Neuronal stem cell (in vitro differentiated cells): ENCODE measurements around the gene NOP56.
"Not testable (repeated sequence)": the region's sequence is repeated elsewhere in the genome, so short reads cannot be mapped to it uniquely, and the experiment has no call there.

ENCODE experiments used
- DNase-seq: peaks from one replicate; pipeline ENCODE4 v3.0.0-alpha.2; 2013; ENCODE audit warnings: low spot score
- H2AFZ ChIP-seq: one replicate; pipeline ENCODE4 v1.6.1; 2013; ENCODE audit warnings: mild to moderate bottlenecking, low read length, inconsistent platforms
- H2AK5ac ChIP-seq: 2 replicates; pipeline ENCODE4 v1.6.1; 2013; ENCODE audit warnings: low read depth, mild to moderate bottlenecking, inconsistent platforms, low read length, moderate library complexity, mixed read lengths
- H2BK120ac ChIP-seq: 2 replicates; pipeline ENCODE4 v1.6.1; 2013; ENCODE audit warnings: low read depth, mild to moderate bottlenecking, inconsistent platforms, low read length, moderate library complexity, mixed read lengths
- H2BK12ac ChIP-seq: one replicate; pipeline ENCODE4 v1.6.1; 2013; ENCODE audit warnings: low read length, inconsistent platforms
- H2BK15ac ChIP-seq: 2 replicates; pipeline ENCODE4 v1.6.1; 2013; ENCODE audit warnings: mild to moderate bottlenecking, low read length, inconsistent platforms, mixed read lengths
- H2BK5ac ChIP-seq: one replicate; pipeline ENCODE4 v1.6.1; 2013; ENCODE audit warnings: inconsistent platforms, mild to moderate bottlenecking, low read length, moderate library complexity
- H3K14ac ChIP-seq: one replicate; pipeline ENCODE4 v1.6.1; 2013; ENCODE audit warnings: low read length, inconsistent platforms
- H3K18ac ChIP-seq: 2 replicates; pipeline ENCODE4 v1.6.1; 2013; ENCODE audit warnings: low read length, inconsistent platforms
- H3K23ac ChIP-seq: 2 replicates; pipeline ENCODE4 v1.6.1; 2013; ENCODE audit warnings: low read depth, mild to moderate bottlenecking, mixed read lengths, low read length, inconsistent platforms; ENCODE audit not compliant: poor library complexity
- H3K27ac ChIP-seq: replicated peaks from 3 replicates; pipeline ENCODE4 v1.5.1; 2013; ENCODE audit warnings: low read length, inconsistent platforms
- H3K27me3 ChIP-seq, 3 experiments: 2 replicates each; pipeline ENCODE4 v1.6.1; 2013; ENCODE audit warnings: low read length in 3 of 3, mild to moderate bottlenecking in 2 of 3, inconsistent platforms in 1 of 3, low read depth in 1 of 3, mixed read lengths in 1 of 3, moderate library complexity in 1 of 3; ENCODE audit not compliant: control insufficient read depth in 3 of 3, insufficient read depth in 3 of 3
- H3K36me3 ChIP-seq, 2 donors: replicated peaks in 1 of 2; 2 replicates each; pipeline ENCODE4 v1.6.1; 2013; ENCODE audit warnings: low read length in 2 of 2; ENCODE audit not compliant: control insufficient read depth in 2 of 2, insufficient read depth in 2 of 2
- H3K4ac ChIP-seq: 2 replicates; pipeline ENCODE4 v1.6.1; 2013; ENCODE audit warnings: inconsistent platforms, mild to moderate bottlenecking, low read length, moderate library complexity
- H3K4me1 ChIP-seq, 2 donors: 1 replicate in 1 of 2; 2 replicates in 1 of 2; pipeline ENCODE4 v1.6.1; 2013; ENCODE audit warnings: low read length in 2 of 2, low read depth in 1 of 2; ENCODE audit not compliant: control insufficient read depth in 2 of 2, insufficient read depth in 1 of 2
- H3K4me2 ChIP-seq: one replicate; pipeline ENCODE4 v1.6.1; 2013; ENCODE audit warnings: mild to moderate bottlenecking, low read length, inconsistent platforms; ENCODE audit not compliant: insufficient read depth, poor library complexity, severe bottlenecking
- H3K4me3 ChIP-seq, 2 donors: 2 replicates each; pipeline ENCODE4 v1.5.1; 2013; ENCODE audit warnings: low read length in 2 of 2, mild to moderate bottlenecking in 2 of 2, inconsistent platforms in 1 of 2, moderate library complexity in 1 of 2
- H3K79me1 ChIP-seq: one replicate; pipeline ENCODE4 v1.6.1; 2013; ENCODE audit warnings: low read depth, mild to moderate bottlenecking, inconsistent platforms, low read length, moderate library complexity
- H3K9ac ChIP-seq: one replicate; pipeline ENCODE4 v1.6.1; 2013; ENCODE audit warnings: mild to moderate bottlenecking, low read depth, low read length, inconsistent platforms; ENCODE audit not compliant: poor library complexity
- H3K9me3 ChIP-seq, 2 donors: replicated peaks in 1 of 2; 2 replicates each; pipeline versions ENCODE3 to v1.6.1; 2013; ENCODE audit warnings: low read length in 2 of 2, mild to moderate bottlenecking in 2 of 2, inconsistent platforms in 1 of 2, low read depth in 1 of 2, mixed read lengths in 1 of 2, moderate library complexity in 1 of 2; ENCODE audit not compliant: control insufficient read depth in 2 of 2, insufficient read depth in 1 of 2
- H4K8ac ChIP-seq: one replicate; pipeline ENCODE4 v1.6.1; 2013; ENCODE audit warnings: low read depth, mild to moderate bottlenecking, inconsistent platforms, low read length, moderate library complexity
- H4K91ac ChIP-seq: one replicate; pipeline ENCODE4 v1.6.1; 2013; ENCODE audit warnings: low read length, low read depth, mild to moderate bottlenecking, inconsistent platforms; ENCODE audit not compliant: poor library complexity
- WGBS, 2 donors: extraction: QIAGEN DNeasy Blood & Tissue Kit; methylation state at CpG; one replicate each; pipeline ENCODE4 v1.1.7; 2013; ENCODE audit warnings: missing lambda C conversion rate in 2 of 2, mixed read lengths in 1 of 2; ENCODE audit not compliant: insufficient read length in 2 of 2, insufficient replicate concordance in 1 of 2; ENCODE audit errors: extremely low coverage in 2 of 2; 5-methylcytosine and 5-hydroxymethylcytosine counted together

Gene NOP56

DNA sequence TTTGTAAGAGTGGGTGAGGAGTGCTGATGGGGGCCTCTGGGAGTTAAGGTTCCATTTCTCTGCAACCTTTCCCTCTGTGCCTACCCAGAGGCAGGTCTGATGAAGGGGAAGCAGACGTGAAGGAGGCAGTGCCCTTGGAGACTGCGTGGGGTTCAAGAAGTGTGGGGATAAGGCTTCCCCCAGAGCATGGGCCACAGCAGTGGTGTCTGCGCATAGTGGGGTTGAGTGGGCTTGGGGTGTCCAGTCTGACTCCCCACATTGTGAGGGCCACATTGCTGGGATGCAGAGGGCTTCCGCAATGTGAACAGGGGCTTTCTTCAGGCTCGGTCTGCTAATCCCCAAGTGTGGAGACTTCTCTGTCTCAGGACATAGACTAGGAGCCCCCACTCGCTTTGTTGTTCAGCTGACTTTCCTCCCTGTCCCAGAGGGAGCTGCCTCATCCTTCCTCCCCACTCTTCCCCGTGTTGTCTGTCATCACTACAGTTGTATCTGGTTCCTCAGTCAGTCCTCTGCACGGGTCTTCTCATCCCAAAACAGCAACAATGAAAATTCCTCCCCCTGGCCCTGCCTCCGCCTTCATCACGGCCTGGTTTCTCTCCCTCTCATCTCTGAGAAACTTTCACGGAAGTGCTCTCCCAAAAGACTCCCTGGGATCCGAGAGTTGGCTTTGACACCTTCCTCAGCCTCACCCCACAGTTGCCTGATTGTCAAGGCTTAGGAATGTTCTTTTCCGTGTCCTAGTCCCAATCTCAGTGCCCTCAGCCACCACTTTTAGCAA, 43.0 kb downstream of the NOP56 start:
- no peak for DNase-seq
- peaks cover 16 to 25% of the 10 kb centered on the region in 2 donors for H3K4me1 ChIP-seq
- WGBS, 2 donors: no CpG with 5 or more reads among the region's 13 CpGs

DNA sequence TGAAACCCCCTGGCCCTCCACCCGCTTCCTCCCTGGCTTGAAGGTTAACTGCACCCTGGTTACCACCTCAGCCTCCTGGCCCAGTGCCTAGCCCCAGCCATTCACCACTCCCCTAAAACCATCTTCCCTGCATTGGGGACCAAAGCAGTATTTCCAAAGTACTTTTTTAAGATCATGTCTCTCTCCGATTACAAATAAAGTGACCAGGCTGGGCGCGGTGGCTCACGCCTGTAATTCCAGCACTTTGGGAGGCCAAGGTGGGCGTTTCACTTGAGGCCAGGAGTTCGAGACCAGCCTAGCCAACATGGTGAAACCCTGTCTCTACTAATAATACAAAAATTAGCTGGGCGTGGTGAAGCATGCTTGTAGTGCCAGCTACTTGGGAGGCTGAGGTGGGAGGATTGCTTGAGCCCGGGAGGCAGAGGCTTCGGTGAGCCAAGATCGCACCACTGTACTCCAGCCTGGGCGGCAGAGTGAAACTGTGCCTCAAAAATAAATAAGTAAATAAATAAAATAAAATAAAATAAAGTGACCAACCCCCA, 43.6 kb downstream of the NOP56 start:
- H3K4ac ChIP-seq, H2BK120ac ChIP-seq, H3K9me3 ChIP-seq, H2BK15ac ChIP-seq, DNase-seq, H2AFZ ChIP-seq, H3K9ac ChIP-seq, H3K4me3 ChIP-seq, H3K23ac ChIP-seq, H4K91ac ChIP-seq, H2BK12ac ChIP-seq, H3K27ac ChIP-seq, H3K4me2 ChIP-seq, H3K18ac ChIP-seq, H3K36me3 ChIP-seq, H3K14ac ChIP-seq, H3K79me1 ChIP-seq, H4K8ac ChIP-seq, H2BK5ac ChIP-seq, H2AK5ac ChIP-seq: not testable (repeated sequence)
- WGBS, 2 donors: no CpG with 5 or more reads among the region's 12 CpGs
- Histone ChIP-seq H3K4me1 (peaks cover 16 to 25% of the 10 kb centered on the region in 2 donors), H3K27me3 (peaks cover 27 to 53% (median 40%) of the 10 kb centered on the region in 3 experiments)

More for the DNA sequence above, 43.0 kb downstream of the NOP56 start:
- no peaks in the 10 kb centered on the region for H3K9me3 ChIP-seq
- H2BK120ac ChIP-seq: no peak overlapping the region
- no peak overlapping the region for H3K14ac ChIP-seq
- H3K9ac ChIP-seq: no peak overlapping the region
- no peak overlapping the region for H4K8ac ChIP-seq
- H2AK5ac ChIP-seq: no peak overlapping the region
- H3K23ac ChIP-seq: peak overlapping the region; percentile 3
- no peak overlapping the region for H2BK12ac ChIP-seq
- H3K4ac ChIP-seq: no peak overlapping the region
- no peak overlapping the region for H3K27ac ChIP-seq
- H4K91ac ChIP-seq: no peak overlapping the region
- no peak overlapping the region for H2BK5ac ChIP-seq
- peak overlapping the region; percentile 18 for H3K18ac ChIP-seq
- H2BK15ac ChIP-seq: no peak overlapping the region
- H3K4me2 ChIP-seq: no peak overlapping the region
- no peak overlapping the region for H2AFZ ChIP-seq
- H3K4me3 ChIP-seq: no peak overlapping the region
- H3K27me3 ChIP-seq: peaks cover 28 to 58% (median 42%) of the 10 kb centered on the region in 3 experiments
- no peaks in the 10 kb centered on the region for H3K36me3 ChIP-seq
- peaks cover 3% of the 10 kb centered on the region for H3K79me1 ChIP-seq

- H3K4me3 ChIP-seq: no peak overlapping the region
- H4K91ac ChIP-seq: no peak overlapping the region
- no peak overlapping the region for H2AK5ac ChIP-seq
- peaks cover 16 to 23% of the 10 kb centered on the region in 2 donors for H3K4me1 ChIP-seq
- no peak overlapping the region for H3K27ac ChIP-seq
- WGBS, 2 donors: no CpG with 5 or more reads among the region's 9 CpGs
- peaks cover 22 to 48% (median 38%) of the 10 kb centered on the region in 3 experiments for H3K27me3 ChIP-seq
- no peak overlapping the region for H3K4me2 ChIP-seq
- H3K9me3 ChIP-seq: no peaks in the 10 kb centered on the region
- H3K9ac ChIP-seq: no peak overlapping the region
- no peak overlapping the region for H2BK120ac ChIP-seq
- H3K4ac ChIP-seq: no peak overlapping the region
- no peak overlapping the region for H2BK5ac ChIP-seq
- no peak overlapping the region for H3K14ac ChIP-seq
- H2BK15ac ChIP-seq: no peak overlapping the region
- peaks cover 1% of the 10 kb centered on the region for H3K79me1 ChIP-seq
- DNase-seq: no peak
- no peak overlapping the region for H2AFZ ChIP-seq
- H3K23ac ChIP-seq: no peak overlapping the region
- no peak overlapping the region for H3K18ac ChIP-seq
- no peaks in the 10 kb centered on the region for H3K36me3 ChIP-seq
- no peak overlapping the region for H4K8ac ChIP-seq
- no peak overlapping the region for H2BK12ac ChIP-seq
These were observed 44.2 kb downstream of the NOP56 start for GRCh38 chr20:2696646-2697045.

GRCh38 chr20:2697768-2698167, 45.3 kb downstream of the NOP56 start:
- no peak overlapping the region for H3K14ac ChIP-seq
- no peak overlapping the region for H2BK5ac ChIP-seq
- H3K18ac ChIP-seq: peak overlapping the region; percentile 39
- peaks cover 17 to 43% (median 32%) of the 10 kb centered on the region in 3 experiments for H3K27me3 ChIP-seq
- no peak overlapping the region for H2BK12ac ChIP-seq
- H4K91ac ChIP-seq: no peak overlapping the region
- H3K36me3 ChIP-seq: no peaks in the 10 kb centered on the region
- peaks cover 12 to 18% of the 10 kb centered on the region in 2 donors for H3K4me1 ChIP-seq
- H3K9ac ChIP-seq: no peak overlapping the region
- H2AK5ac ChIP-seq: peak overlapping the region; percentile 70
- H4K8ac ChIP-seq: peak overlapping the region; percentile 54
- no peak overlapping the region for H3K4ac ChIP-seq
- DNase-seq: no peak
- H2BK15ac ChIP-seq: peak overlapping the region; percentile 15
- no peak overlapping the region for H3K23ac ChIP-seq
- H3K27ac ChIP-seq: no peak overlapping the region
- H3K4me3 ChIP-seq: no peak overlapping the region
- H2BK120ac ChIP-seq: peak overlapping the region; percentile 32
- no CpG with 5 or more reads among the region's 3 CpGs for WGBS, 2 donors
- H2AFZ ChIP-seq: peak overlapping the region; percentile 42
- H3K4me2 ChIP-seq: no peak overlapping the region
- no peaks in the 10 kb centered on the region for H3K9me3 ChIP-seq
- H3K79me1 ChIP-seq: no peaks in the 10 kb centered on the region
